Activated CD8-positive, alpha-beta memory T cell treated with anti-CD3 and anti-CD28 coated beads for 36 hours (primary cell): ENCODE data around the gene SLC22A7. TPM values are rescaled to one million over a fixed set of nuclear protein-coding genes. Genes with fewer than 3 reads are reported as not detected.

Experiments used
- CTCF ChIA-PET: fragments of 350-600 bp; sonication (Branson Sonifier 250); formaldehyde crosslinking; loops from one replicate; lab custom pipeline; 2021; ENCODE audit warnings: antibody characterized with exemption; lab: Charles Lee
- POLR2A ChIA-PET: fragments of 350-600 bp; sonication (Branson Sonifier 250); formaldehyde crosslinking; loops from one replicate; lab custom pipeline; 2021; ENCODE audit warnings: antibody characterized with exemption; lab: Charles Lee
- total RNA-seq, 2 experiments: library from RNA; stranded (reverse); gene quantifications; one replicate each; pipeline ENCODE4 v1.2.3, GENCODE V29; 2021

Gene SLC22A7, protein sequence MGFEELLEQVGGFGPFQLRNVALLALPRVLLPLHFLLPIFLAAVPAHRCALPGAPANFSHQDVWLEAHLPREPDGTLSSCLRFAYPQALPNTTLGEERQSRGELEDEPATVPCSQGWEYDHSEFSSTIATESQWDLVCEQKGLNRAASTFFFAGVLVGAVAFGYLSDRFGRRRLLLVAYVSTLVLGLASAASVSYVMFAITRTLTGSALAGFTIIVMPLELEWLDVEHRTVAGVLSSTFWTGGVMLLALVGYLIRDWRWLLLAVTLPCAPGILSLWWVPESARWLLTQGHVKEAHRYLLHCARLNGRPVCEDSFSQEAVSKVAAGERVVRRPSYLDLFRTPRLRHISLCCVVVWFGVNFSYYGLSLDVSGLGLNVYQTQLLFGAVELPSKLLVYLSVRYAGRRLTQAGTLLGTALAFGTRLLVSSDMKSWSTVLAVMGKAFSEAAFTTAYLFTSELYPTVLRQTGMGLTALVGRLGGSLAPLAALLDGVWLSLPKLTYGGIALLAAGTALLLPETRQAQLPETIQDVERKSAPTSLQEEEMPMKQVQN
- total RNA-seq, result not detected

DNA sequence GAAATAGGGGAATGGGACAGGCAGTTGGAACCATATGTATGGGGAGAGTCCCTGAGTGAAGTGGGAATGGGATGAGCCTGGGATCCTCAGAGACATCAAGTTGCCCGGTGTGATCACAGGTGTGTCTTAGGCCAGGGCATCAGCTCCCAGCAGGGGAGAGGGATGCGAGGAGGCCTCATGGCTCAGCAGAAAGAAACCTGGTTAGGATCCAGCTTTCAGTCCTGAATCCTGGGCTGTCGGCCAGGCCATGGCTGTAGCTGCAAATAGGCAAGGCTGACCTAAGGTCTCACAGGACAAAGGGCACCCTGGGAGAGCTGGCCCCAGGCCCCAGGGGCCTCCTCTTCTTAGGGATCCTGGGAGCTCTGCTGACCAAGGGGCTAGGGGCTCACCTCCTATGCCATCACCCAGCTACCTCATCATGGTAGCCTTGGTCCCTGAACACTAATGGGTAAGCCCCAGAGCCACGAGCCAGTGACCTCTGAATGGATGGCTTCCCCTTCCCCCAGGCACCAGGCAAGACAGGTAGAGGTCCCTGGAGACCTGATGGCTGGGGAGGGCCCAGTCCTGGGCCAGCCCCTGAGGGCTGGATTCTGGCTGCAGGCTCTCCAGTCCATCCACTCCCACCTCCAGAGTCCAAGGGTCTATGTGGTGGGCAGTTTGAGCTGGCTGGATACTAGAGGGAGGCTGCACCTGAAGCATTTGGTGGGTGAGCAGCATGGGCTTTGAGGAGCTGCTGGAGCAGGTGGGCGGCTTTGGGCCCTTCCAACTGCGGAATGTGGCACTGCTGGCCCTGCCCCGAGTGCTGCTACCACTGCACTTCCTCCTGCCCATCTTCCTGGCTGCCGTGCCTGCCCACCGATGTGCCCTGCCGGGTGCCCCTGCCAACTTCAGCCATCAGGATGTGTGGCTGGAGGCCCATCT lies at the start of gene SLC22A7:
Gene SLC22A7, plus strand, starts transcription at position 617 of the 921 bp plus-strand sequence. Its CDS starts 99 bp downstream, at position 716.
- ChIA-PET POLR2A (interaction anchor here (0.5 kb wide), 1 partner anchor 107 kb away, joined by 3 read pairs; no protein-coding TSS in a partner anchor), CTCF (no interaction called here)

DNA sequence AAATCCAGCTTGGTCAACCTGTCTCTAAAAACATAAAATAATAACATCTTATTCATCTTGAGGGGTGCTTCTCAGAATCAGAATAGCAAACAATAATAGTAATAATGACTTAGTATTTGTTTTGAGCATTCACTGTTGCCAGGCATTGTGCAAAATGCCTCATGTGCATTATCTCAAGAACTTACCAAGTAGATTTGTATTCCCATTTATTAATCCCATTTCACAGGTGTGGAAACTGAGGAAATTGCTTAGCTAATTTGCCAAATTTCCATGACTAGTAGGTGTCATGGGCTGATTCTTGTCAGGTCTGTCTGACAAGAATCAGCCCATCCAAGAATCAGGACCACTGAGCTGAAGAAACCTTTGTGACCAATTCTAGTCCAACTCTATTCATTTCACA lies 49.3 kb upstream of the SLC22A7 start:
- ChIA-PET CTCF (interaction anchor here (0.6 to 0.8 kb wide), 2 partner anchors 13 to 20 kb away, joined by 3 read pairs; partner anchors contain the start of gene DNPH1), POLR2A (interaction anchor here (0.5 kb wide), 1 partner anchor 909 kb away, joined by 3 read pairs; no protein-coding TSS in a partner anchor)

DNA sequence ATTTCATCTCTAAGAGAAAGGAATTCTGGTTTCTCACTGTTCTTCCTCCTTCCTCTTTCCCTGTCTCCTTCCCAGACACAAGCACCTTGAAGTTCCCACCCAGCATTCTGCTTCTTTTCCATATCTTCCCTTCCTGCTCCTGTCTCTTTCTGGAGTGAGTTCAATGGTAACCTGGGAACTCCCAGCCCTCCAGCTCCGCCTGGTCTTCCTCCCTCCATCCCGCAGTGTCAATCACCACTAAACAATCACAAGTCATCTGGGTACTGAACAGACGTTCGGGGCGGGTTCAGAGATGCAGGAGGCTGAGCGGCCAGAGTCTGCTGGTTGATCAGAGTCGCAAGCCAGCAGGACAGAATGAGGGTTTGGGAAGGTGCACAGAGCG lies 47.1 kb upstream of the SLC22A7 start:
- ChIA-PET POLR2A (no interaction called here), CTCF (no interaction called here)

DNA sequence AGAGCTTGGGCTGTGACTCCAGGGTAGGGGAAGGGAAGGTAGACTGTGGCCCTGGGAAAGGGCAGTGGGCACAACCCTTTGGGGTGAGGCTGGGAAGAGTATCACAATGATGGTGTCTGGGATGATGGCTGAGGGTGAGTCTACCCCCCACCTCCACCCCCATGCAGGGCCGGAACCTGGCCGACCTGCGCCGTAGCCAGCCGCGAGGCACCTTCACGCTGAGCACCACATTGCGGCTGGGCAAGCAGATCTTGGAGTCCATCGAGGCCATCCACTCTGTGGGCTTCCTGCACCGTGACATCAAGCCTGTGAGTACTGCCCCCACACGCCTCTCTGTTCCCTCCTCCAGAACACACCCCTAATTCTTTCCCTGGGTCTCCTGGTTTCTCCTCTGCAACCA lies 44.7 kb upstream of the SLC22A7 start:
- ChIA-PET CTCF (interaction anchor here (1.2 to 2.1 kb wide), 4 partner anchors 10 to 253 kb away, joined by 3 to 6 read pairs (median 4); partner anchors contain the start of gene ABCC10), POLR2A (no interaction called here)

DNA sequence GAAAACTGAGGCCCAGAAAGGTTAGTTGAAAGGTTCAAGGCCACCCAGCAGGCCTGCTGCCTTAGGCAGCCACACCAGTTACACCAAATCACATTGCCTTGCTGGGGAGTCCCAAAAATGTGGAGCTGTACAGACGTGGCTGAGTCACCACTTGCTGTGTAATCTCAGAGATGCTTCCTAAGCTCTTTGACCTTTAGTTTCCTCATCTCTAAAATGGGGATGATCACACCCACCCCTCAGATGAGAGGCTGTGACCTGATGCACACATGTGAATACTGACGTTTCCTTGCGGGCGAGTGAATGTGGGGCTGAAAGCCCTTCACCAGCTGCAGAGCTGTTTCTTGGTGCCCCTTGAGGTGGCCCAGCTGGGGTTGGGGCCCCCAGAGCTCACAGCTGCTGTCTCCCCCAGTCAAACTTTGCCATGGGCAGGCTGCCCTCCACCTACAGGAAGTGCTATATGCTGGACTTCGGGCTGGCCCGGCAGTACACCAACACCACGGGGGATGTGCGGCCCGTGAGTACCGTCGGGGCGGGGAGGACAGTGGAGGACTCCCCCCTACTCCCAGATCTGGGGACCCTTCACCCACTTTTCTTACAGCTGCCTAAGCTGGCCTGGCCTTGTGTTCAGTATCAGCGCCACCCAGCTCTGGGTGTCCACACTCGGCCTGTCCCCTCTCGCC lies 43.8 kb upstream of the SLC22A7 start:
- CTCF ChIA-PET, result interaction anchor here (0.9 to 1.3 kb wide), 4 partner anchors 9 to 252 kb away, joined by 3 to 4 read pairs (median 3); partner anchors contain the start of gene DNPH1
- POLR2A ChIA-PET, result interaction anchor here (0.6 kb wide), 1 partner anchor 30 kb away, joined by 3 read pairs; no protein-coding TSS in a partner anchor

DNA sequence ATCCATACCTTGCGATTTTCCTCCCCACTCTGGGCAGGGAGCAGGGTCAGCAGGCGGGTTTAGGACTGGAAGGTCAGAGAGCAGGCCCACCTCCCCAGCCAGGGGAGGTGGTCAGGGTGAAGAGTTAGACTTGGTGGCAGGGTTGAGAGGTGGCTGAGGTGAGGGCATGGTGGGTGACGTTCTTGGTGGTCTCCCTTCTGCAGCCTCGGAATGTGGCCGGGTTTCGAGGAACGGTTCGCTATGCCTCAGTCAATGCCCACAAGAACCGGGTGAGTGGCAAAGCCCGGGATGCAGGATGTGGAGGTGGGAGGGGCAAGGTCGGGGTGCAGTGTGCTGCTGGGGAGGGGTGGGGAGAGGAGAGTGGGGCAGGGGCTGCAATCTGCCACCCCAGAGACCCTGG lies 43.2 kb upstream of the SLC22A7 start:
- CTCF ChIA-PET, result interaction anchor here (1.0 kb wide), 1 partner anchor 135 kb away, joined by 3 read pairs; no protein-coding TSS in a partner anchor
- POLR2A ChIA-PET, result interaction anchor here (0.6 kb wide), 1 partner anchor 30 kb away, joined by 3 read pairs; no protein-coding TSS in a partner anchor

DNA sequence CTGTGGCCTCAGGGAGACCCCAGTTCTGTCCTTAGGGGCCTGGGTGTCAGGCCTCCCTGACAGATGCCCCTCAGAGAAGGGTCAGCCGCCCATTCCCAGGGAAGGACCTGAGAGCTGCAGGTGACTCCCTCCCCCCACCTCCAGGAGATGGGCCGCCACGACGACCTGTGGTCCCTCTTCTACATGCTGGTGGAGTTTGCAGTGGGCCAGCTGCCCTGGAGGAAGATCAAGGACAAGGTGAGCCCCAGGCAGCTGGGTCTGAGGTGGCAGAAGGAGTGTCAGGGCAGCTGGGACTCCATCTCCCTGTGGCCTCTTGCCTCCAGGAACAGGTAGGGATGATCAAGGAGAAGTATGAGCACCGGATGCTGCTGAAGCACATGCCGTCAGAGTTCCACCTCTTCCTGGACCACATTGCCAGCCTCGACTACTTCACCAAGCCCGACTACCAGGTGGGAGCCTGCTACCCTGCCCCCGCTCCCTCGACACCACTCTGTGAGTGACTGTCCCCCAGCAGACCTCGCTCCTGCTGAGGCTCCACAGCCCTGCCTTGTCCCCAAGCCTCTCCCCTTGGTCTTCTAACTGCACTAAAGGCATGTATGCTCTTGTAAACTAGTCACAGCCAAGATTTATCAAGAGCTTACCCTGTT lies 42.5 kb upstream of the SLC22A7 start:
- ChIA-PET POLR2A (no interaction called here), CTCF (no interaction called here)

DNA sequence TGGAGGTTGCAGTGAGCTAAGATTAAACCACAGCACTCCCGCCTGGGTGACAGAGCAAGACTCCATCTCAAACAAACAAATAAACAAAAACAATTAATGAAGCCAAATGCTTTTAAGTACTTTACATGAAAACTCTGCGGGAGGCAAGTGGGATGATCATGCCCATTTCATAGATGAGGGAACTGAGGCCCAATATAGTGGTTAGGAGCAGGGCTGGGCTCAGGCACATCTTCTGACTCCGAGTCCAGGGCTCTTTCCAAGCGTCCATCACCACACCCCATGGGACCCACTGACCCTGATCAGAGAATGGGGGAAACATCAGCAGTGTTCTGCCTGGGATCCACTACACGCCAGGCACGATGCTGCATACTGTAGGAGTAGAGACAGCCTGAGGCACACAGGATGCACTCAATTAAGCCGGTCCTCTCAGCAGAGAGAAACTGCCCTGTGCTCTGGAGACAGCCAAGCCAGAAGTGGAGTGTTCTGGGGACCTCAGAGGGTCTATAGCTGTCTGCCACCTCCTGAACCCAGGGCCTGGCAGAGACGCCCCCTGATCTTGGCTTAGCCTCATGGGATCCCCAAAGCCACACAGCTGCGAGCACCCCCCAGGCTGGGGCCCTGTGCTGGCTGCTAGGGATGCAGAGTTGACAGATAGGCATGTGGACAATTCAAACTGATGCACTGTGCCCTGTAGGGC lies 41.2 kb upstream of the SLC22A7 start:
- POLR2A ChIA-PET, result interaction anchor here (0.5 kb wide), 1 partner anchor 229 kb away, joined by 5 read pairs; no protein-coding TSS in a partner anchor
- CTCF ChIA-PET, result no interaction called here

DNA sequence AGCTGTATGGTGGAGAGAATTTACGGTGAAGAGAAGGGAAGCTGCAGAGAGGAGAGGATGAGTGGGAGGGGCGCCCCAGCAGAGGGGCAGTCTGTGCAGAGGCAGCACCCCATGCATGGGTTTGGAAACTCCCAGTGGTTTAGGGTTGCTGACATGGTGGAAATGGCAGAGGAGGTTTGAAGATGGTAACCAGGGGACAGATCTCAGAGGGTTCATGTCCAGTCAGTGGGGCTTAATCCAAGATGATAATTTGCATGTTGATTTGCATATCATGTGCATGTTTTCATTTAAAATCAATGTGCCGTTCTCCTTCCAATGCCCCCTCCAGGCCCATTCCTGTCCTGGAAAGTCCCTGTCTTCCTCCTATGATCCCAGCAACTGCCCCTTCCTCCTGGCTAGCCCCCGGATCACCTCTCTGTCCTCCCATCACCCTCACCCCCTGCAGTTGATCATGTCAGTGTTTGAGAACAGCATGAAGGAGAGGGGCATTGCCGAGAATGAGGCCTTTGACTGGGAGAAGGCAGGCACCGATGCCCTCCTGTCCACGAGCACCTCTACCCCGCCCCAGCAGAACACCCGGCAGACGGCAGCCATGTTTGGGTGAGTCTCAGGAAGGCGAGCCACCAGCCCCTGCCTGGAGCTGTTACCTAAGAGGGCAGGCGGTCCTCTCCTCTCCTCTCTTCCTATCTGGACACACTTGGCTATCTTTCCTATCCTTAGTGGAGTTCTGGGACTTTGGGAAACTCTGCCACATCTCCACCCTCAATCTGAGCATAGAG lies 40.5 kb upstream of the SLC22A7 start:
- CTCF ChIA-PET, result no interaction called here

DNA sequence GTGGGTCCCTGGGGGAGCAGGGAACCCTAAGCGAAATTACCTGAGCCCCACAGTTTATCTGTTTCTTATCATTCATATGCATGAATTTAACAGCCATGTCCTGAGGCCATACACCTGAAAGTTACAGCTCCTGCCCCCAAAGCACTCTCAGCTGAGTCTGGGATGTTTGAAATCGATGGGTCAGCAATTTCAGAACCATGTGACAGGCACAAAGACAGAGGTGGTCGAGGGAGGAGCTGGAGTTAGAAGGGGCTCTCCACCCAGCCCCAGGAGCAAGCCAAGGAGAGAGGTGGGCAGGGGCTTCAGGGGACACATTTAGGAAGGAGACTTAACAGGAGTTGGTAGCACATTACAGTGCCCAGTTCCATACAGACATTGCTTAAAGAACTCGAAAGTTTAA lies 39.9 kb upstream of the SLC22A7 start:
- CTCF ChIA-PET, result no interaction called here
- POLR2A ChIA-PET, result no interaction called here

More for the DNA sequence above, 40.5 kb upstream of the SLC22A7 start:
- POLR2A ChIA-PET, result interaction anchor here (0.5 kb wide), 1 partner anchor 228 kb away, joined by 5 read pairs; no protein-coding TSS in a partner anchor

DNA sequence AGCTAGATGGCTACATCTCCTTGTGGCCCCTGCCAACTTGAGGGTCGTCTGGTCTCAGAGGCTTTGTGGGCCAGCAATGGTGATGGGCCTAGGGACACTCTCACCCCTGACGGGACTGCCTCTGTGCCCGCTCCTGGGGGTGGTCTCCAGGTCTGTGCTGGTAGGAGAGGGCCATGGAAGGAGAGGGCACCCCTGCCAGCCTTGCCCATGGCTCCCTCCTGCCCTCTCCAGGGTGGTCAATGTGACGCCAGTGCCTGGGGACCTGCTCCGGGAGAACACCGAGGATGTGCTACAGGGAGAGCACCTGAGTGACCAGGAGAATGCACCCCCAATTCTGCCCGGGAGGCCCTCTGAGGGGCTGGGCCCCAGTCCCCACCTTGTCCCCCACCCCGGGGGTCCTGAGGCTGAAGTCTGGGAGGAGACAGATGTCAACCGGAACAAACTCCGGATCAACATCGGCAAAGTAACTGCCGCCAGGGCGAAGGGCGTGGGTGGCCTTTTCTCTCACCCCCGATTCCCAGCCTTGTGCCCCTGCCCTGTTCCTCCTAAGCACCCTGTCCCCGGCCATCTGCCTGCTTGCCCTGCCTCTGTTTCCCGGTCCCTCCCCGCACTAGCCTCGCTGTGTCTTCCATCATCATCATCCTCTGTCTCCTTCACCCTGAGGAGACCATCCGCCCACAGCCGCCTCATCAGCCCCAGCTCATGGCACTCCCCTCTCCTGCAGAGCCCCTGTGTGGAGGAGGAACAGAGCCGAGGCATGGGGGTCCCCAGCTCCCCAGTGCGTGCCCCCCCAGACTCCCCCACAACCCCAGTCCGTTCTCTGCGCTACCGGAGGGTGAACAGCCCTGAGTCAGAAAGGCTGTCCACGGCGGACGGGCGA lies 39.0 kb upstream of the SLC22A7 start:
- POLR2A ChIA-PET, result no interaction called here

DNA sequence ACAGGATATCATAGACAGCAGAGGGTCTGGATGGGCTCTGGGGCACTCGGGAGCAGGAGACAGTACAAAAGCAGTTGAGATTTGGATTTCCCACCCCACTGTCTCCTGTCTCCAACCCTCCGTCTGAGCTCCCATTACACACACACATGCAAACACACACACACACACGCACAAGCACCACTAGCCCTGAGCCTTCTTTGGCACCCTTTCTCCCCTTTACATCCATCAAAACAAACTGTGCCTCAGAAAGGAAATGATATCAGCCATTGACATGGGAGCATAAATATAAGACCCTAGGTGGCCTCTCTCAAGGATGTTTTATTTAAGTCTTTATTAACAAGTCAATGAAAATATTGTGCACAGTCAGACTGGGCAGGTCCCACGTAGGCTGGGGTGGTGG lies 37.3 kb upstream of the SLC22A7 start:
- POLR2A ChIA-PET, result no interaction called here
- CTCF ChIA-PET, result interaction anchor here (1.5 kb wide), 1 partner anchor 235 kb away, joined by 4 read pairs; no protein-coding TSS in a partner anchor

More for the DNA sequence above, 39.0 kb upstream of the SLC22A7 start:
- CTCF ChIA-PET, result interaction anchor here (0.5 kb wide), 1 partner anchor 15 kb away, joined by 3 read pairs; no protein-coding TSS in a partner anchor

DNA sequence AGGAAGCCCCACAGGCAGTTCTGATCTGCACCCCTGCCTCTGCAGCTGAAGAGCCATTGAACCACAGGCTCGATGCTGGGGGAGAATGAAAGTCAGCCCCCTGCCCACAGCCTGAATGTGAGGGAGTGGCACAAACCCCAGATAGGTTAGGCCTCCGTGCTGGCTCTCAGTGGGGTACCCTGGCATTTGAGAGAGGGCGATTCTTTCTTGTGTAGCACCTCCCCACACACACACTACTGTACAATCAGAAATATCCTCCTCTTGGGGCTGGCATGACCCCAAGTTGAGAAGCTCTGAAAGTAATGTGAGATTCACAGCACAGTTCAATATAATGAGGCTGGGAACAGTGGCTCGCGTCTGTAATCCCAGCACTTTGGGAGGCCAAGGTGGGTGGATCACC lies 36.9 kb upstream of the SLC22A7 start:
- CTCF ChIA-PET, result interaction anchor here (0.6 to 1.9 kb wide), 4 partner anchors 13 to 235 kb away, joined by 3 to 5 read pairs (median 4); no protein-coding TSS in a partner anchor
- POLR2A ChIA-PET, result no interaction called here

DNA sequence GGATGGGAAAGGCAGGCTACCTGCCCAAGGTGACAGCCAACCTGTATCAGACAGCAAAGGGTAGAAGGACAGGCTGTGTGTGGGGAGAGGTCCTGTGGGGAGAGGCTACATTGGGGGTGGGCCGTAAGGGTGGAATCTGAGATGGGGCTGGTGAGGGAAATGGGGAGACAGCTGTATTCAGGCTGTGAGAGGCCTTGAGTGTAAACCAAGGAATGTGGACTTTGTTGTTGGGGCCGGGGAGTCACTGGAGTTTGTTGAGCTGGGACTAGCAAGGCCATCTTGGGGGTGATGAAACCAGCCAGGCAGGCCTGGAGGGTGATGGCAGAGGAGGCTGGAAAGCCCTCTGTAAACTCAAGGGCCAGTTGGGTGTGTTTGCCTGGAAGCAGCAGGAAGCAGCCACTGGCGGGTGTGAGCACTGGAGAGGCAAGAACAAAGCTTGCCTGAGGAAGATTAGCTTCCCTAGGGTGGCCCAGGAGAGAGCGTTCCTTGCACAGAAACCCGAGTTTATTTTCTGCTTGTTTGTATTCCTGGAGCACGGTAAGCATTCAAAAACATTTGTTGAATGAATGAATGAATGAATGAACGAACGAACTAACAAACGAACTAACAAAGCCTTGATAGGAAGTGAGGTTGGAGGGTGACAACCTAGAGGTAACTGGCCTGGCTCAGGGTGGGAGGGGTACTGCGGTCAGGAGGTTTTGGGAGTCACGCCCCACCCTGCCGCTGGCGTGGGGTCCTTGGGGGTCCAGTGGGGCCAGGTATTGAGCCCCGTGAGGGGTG lies 35.9 kb upstream of the SLC22A7 start:
- POLR2A ChIA-PET, result no interaction called here
- CTCF ChIA-PET, result interaction anchor here (0.6 to 1.9 kb wide), 5 partner anchors 72 to 255 kb away, joined by 3 to 5 read pairs (median 4); partner anchors contain the start of genes POLR1C and YIPF3
